ENCODE results near the gene PHLDA2.

DNA sequence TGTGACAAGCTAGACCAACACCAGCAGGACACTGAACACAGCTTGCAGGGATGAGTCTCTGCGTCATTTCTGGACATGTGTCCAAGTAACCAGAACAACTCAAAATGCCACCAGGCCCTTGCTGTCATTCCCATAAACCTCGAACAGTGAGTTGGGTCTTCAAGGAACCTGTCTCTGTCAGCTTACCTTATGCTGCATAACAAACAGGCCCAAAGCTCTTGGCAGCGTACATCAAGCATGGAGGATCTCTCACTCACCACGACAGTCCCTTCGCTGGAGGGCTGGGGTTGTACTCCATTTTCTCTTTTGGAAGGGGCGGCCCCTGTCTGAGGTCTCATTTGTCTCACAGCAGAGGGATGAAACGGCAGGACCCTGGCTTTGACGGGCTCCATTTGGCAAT, 50.4 kb downstream of the PHLDA2 start:
- TF ChIP-seq, protein P1, sequence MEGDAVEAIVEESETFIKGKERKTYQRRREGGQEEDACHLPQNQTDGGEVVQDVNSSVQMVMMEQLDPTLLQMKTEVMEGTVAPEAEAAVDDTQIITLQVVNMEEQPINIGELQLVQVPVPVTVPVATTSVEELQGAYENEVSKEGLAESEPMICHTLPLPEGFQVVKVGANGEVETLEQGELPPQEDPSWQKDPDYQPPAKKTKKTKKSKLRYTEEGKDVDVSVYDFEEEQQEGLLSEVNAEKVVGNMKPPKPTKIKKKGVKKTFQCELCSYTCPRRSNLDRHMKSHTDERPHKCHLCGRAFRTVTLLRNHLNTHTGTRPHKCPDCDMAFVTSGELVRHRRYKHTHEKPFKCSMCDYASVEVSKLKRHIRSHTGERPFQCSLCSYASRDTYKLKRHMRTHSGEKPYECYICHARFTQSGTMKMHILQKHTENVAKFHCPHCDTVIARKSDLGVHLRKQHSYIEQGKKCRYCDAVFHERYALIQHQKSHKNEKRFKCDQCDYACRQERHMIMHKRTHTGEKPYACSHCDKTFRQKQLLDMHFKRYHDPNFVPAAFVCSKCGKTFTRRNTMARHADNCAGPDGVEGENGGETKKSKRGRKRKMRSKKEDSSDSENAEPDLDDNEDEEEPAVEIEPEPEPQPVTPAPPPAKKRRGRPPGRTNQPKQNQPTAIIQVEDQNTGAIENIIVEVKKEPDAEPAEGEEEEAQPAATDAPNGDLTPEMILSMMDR (tag by site-specific recombination; IDR thresholded peaks at IDR 0.05), result no peak
- TF ChIP-seq RBAK (tag by site-specific recombination; IDR thresholded peaks at IDR 0.05), result 0 out of 2 replicates have a peak, but pooled peaks have one; percentile 71
- no peak for TF ChIP-seq ZNF146 (tag by site-specific recombination; IDR thresholded peaks at IDR 0.05)
- TF ChIP-seq EGR2 (tag by site-specific recombination; IDR thresholded peaks at IDR 0.05; ENCODE audit: low read depth), result no peak
- TF ChIP-seq ZNF398 (tag by site-specific recombination; IDR thresholded peaks at IDR 0.05), result no peak
- TF ChIP-seq YY1 (tag by site-specific recombination; IDR thresholded peaks at IDR 0.05), result no peak
- TF ChIP-seq ZNF26 (tag by site-specific recombination; IDR thresholded peaks at IDR 0.05), result no peak
